ENCODE data around the gene DAPK2.

DNA sequence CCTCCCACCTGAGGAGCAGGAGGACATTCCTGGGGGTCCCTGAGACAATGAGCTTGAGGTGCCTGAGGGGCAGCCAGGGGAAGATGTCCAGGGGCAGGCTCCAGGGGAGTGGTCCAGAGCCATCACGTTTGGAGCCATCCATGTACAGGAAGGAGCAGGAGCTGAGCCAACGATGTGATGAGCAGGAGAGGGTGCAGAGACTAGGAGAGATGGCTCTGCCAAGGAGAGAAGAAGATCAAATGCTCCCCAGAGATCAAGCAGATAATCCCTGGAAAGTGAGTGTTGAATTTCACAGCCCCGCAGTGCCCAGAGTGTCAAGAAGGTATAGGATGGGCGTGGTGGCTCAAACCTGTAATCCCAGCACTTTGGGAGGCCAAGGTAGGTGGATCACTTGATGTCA lies 114.7 kb downstream of the DAPK2 start:
- TF ChIP-seq, protein P1, sequence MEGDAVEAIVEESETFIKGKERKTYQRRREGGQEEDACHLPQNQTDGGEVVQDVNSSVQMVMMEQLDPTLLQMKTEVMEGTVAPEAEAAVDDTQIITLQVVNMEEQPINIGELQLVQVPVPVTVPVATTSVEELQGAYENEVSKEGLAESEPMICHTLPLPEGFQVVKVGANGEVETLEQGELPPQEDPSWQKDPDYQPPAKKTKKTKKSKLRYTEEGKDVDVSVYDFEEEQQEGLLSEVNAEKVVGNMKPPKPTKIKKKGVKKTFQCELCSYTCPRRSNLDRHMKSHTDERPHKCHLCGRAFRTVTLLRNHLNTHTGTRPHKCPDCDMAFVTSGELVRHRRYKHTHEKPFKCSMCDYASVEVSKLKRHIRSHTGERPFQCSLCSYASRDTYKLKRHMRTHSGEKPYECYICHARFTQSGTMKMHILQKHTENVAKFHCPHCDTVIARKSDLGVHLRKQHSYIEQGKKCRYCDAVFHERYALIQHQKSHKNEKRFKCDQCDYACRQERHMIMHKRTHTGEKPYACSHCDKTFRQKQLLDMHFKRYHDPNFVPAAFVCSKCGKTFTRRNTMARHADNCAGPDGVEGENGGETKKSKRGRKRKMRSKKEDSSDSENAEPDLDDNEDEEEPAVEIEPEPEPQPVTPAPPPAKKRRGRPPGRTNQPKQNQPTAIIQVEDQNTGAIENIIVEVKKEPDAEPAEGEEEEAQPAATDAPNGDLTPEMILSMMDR (IDR thresholded peaks at IDR 0.05 in 4 of 5, conservative IDR thresholded peaks at IDR 0.05 in 1 of 5) = no peak
- no peak for TF ChIP-seq POLR2A (IDR thresholded peaks at IDR 0.05)
